ENCODE measurements around the gene NYAP2.

Gene NYAP2

GRCh38 chr2:225399504-225399903, at the start of gene NYAP2:
Gene NYAP2 (plus strand): TSS chr2:225399710. CDS start chr2:225408881, 9,171 bp downstream.
- no peak within 1 kb of the TSS for H3K4me3 ChIP-seq (ENCODE audit: low read depth, low read length)
- no peak for TF ChIP-seq CTCF (IDR thresholded peaks at IDR 0.05; ENCODE audit: insufficient read depth, low read length, missing control alignments)
- no peak for DNase-seq (ENCODE audit: low read depth, low spot score)
- POLR2A ChIA-PET = no interaction called here
- CTCF ChIA-PET = no interaction called here

- ChIA-PET POLR2A (no interaction called here), CTCF (no interaction called here)
- no peak for DNase-seq (ENCODE audit: low read depth, low spot score)
- H3K4me3 ChIP-seq (ENCODE audit: low read depth, low read length) = no peak overlapping the region
- TF ChIP-seq CTCF (IDR thresholded peaks at IDR 0.05; ENCODE audit: insufficient read depth, low read length, missing control alignments) = no peak
Measured at GRCh38 chr2:225353579-225354085, 45.9 kb upstream of the NYAP2 start.

- POLR2A ChIA-PET = no interaction called here
- no peak for TF ChIP-seq CTCF (IDR thresholded peaks at IDR 0.05; ENCODE audit: insufficient read depth, low read length, missing control alignments)
- H3K4me3 ChIP-seq (ENCODE audit: low read depth, low read length) = no peak overlapping the region
- DNase-seq (ENCODE audit: low read depth, low spot score) = no peak
- CTCF ChIA-PET = no interaction called here
Measured at GRCh38 chr2:225354281-225354774, 45.2 kb upstream of the NYAP2 start.

GRCh38 chr2:225355788-225356187, 43.7 kb upstream of the NYAP2 start:
- POLR2A ChIA-PET = no interaction called here
- CTCF ChIA-PET = no interaction called here
- no peak for DNase-seq (ENCODE audit: low read depth, low spot score)
- no peak for TF ChIP-seq CTCF (IDR thresholded peaks at IDR 0.05; ENCODE audit: insufficient read depth, low read length, missing control alignments)
- H3K4me3 ChIP-seq (ENCODE audit: low read depth, low read length) = no peak overlapping the region

- DNase-seq (ENCODE audit: low read depth, low spot score) = no peak
- CTCF ChIA-PET = no interaction called here
- no peak overlapping the region for H3K4me3 ChIP-seq (ENCODE audit: low read depth, low read length)
- TF ChIP-seq CTCF (IDR thresholded peaks at IDR 0.05; ENCODE audit: insufficient read depth, low read length, missing control alignments) = no peak
- POLR2A ChIA-PET = no interaction called here
Measured at GRCh38 chr2:225366731-225367130, 32.8 kb upstream of the NYAP2 start.

- TF ChIP-seq CTCF (IDR thresholded peaks at IDR 0.05; ENCODE audit: insufficient read depth, low read length, missing control alignments) = no peak
- CTCF ChIA-PET = no interaction called here
- no peak overlapping the region for H3K4me3 ChIP-seq (ENCODE audit: low read depth, low read length)
- no peak for DNase-seq (ENCODE audit: low read depth, low spot score)
- POLR2A ChIA-PET = no interaction called here
Measured at GRCh38 chr2:225367482-225367881, 32.0 kb upstream of the NYAP2 start.
